Dermis microvascular lymphatic vessel endothelial cell (primary cell): Measurements from ENCODE around the gene NCBP1. TPM values are rescaled to one million over a fixed set of nuclear protein-coding genes. Genes with fewer than 3 reads are reported as not detected.
"Not testable (repeated sequence)": the region's sequence is repeated elsewhere in the genome, so short reads cannot be mapped to it uniquely, and the experiment has no call there.

Experiments used
- DNase-seq, 2 donors: peaks; one replicate each; pipeline versions ENCODE4 v3.0.0 to v3.0.0-alpha.2; 2010; ENCODE audit warnings: low read depth in 2 of 2
- total RNA-seq: library from RNA; depleted of rRNA; stranded (reverse); fragments of >200 nt; gene quantifications from 2 replicates; pipeline ENCODE4 v1.2.1, GENCODE V29; 2014

The NCBP1 gene
- total RNA-seq, 1 donor from 2014 or later: 29.1 TPM

DNA sequence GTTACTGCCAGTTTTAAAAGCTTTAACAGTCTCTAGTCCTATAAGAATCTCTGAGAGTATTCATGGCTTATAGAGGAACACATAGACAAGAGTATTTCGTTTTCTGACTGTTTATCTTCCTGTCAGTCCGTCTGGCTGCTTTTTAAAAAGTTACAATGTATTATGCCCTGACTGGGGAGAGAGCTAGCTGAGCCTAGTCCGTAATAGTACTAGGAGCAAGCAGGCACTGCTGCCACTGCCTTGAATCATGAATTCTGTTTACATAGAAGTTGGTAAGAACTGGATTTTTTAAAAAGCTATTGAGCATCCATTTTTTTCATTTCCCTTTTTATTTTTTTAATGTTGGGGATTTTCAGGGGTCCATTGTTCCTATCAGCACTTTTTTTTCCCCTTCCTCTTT, 37.0 kb downstream of the NCBP1 start:
- no peak for DNase-seq

DNA sequence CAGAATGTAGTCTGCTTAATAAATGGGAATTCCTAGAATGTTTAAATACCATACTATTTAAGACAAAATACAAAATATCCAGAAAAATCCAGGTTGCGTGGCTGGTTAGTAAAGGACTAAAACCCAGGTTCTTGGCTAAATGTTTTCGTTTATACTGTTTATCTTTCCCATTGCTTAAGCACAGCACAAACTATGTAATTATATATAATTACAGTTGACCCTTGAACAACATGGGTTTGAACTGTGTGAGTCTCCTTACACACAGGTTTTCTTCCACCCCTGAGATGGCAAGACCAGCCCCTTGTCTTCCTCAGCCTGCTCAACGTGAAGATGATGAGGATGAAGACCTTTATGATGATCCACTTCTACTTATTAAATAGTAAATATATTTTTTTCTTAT, 38.8 kb downstream of the NCBP1 start:
- no peak for DNase-seq

GRCh38 chr9:97673922-97674321, 40.3 kb downstream of the NCBP1 start:
- no peak for DNase-seq

GRCh38 chr9:97675655-97676054, 42.0 kb downstream of the NCBP1 start:
- no peak for DNase-seq

- DNase-seq: no peak
These were observed 48.6 kb downstream of the NCBP1 start for GRCh38 chr9:97682242-97682641.

DNA sequence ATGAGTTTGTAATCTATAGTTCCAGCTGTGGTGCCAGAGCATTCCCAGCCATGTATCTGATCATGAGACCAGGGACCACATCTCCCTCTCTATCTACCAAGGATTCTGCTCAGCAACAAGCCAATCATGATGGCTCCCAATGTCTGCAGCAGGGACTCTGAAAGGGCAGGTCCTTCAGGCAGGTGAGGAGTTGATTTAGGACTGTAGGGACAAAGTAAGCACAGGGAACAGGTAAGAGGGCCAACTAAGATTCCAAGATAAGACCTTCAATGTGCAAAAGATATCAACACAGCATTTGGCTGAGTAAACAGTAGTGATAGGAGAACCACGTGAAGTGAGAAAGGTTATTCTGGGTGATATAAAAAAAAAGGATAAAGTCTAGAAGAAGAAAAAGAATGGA, 55.0 kb downstream of the NCBP1 start:
- DNase-seq: no peak

GRCh38 chr9:97689401-97690180, 56.0 kb downstream of the NCBP1 start:
- DNase-seq: peak in 1 of 2 donors; percentile 64

DNA sequence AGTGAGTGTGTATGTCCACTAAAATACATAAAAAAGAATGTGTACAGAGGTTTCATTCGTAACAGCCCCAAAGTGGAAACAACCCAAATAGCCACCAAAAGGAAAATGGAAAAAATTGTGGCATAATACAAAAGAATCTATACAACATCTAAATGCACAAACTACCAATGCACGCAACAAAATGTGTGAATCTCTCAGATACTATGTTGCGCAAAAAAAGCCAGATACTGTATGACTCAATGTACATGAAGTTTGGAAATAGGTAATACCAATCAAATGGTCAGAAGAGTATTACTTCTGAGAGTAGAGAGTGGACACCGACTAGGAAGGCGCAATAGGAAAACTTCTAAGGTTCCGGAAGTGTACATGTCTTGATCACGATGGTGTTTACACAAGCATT, 61.1 kb downstream of the NCBP1 start:
- DNase-seq: no peak

GRCh38 chr9:97695390-97695789, 61.8 kb downstream of the NCBP1 start:
- no peak for DNase-seq

DNA sequence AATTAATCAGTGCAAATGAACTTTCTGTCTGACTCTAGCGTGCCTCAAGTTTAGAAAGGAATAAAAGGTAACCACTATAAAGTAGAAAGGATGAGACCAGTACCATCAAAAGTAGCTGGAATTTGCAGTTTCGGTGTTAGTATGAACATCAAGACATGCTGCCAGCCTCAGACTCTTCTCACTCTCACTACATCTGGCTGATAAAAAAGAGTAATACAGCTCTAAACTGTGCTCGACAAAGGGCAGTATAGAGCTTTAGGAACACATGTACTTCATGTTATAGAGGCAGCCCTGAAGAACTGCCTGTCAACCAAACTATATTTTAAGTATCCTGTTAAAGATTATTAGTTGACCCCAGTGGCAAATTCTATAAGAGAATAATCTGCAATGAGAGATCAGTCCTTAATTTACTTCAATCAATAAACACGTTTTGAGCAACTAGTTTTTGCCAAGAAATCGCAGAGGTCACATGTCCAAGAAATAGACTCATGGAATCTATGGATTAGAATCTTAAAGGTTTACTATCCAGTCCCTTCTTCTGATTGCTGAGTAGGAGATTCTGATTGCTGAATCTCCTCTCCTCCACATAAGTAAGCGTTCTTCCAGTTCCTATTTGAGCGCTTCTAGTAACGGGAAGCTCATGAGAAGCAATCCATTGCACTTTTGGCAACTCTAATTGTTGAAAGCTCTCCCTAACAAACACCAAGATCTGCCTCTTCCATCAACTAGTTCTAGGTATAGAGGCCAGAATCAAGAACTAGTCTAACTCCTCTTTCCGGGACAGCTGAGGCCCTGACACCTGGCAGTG, 62.6 kb downstream of the NCBP1 start:
- DNase-seq: peak in 1 of 2 donors; percentile 7

DNA sequence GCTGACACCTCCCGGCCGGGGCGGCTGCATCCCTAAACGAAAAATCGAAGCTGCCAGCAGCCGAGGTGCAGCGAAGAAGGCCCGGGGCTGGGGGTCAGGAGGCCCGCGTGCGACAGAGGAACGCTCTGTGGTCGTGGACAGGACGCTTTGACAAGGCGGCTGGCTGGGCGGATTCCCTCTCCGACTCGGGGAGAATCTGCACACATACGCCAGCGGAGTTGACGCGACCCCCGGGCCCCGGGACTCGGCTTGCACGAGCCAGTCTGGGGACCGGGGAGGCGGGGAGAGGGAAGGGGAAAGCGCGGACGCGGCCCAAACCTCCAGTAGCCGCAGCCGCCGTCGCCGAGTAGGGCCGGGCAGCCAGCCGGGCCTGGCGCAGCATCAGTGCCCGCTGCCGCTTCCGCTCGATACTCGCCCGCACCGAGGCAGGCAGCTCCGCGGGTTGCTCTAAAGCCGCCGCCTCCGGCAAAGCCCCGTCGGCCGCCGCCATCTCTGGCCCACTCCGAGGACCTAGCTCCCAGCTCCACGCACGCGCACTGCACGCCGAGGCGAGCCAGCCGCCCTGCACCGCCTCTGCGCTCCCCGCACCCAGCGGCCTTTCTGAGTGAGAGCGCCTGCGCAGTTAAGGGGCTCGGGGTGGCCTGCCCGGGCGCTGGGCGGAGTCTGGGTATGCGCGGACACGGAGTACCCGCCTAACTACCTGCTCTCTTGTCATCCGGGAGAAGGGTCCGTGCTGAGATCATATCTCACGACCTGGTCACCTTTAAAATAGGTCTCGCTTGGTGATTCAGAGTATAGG, 63.4 kb downstream of the NCBP1 start, which contains the start of gene XPA:
XPA (minus strand) TSS at position 538 of the 799 bp plus-strand sequence; CDS start at position 490, 48 bp downstream.
- peak; percentile 83 to 95 for DNase-seq

- no peak for DNase-seq
These were observed 64.2 kb downstream of the NCBP1 start for GRCh38 chr9:97697837-97698236.

DNA sequence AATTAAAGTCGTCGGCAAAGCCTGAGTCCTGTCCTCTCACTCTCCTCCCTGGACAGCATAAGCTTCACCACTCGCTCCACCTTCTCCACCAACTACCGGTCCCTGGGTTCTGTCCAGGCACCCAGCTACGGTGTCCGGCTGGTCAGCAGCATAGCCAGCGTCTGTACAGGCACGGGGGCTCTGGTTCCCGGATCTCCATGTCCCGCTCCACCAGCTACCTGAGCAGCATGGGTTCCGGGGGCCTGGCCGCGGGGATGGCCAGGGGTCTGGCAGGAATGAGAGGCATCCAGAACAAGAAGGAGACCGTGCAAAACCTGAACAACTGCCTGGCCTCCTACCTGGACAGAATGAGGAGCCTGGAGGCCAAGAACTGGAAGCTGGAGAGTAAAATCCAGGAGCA, 65.2 kb downstream of the NCBP1 start:
- no peak for DNase-seq

DNA sequence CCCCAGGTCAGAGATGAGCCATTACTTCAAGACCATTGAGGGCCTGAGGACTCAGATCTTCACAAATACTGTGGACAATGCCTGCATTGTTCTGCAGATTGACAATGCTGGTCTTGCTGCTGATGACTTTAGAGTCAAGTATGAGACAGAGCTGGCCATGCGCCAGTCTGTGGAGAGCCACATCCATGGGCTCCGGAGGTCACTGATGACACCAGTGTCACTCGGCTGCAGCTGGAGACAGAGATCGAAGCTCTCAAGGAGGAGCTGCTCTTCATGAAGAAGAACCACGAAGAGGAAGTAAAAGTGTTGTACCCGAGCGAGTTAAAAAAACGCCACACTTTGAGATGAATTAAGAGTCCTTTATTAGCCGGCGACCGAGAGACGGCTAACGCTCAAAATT, 65.7 kb downstream of the NCBP1 start:
- DNase-seq: not testable (repeated sequence)

- not testable (repeated sequence) for DNase-seq
These were observed 66.2 kb downstream of the NCBP1 start for GRCh38 chr9:97699824-97700223.

GRCh38 chr9:97703437-97704344, 70.1 kb downstream of the NCBP1 start:
- peak in 1 of 2 donors; percentile 75 for DNase-seq

DNA sequence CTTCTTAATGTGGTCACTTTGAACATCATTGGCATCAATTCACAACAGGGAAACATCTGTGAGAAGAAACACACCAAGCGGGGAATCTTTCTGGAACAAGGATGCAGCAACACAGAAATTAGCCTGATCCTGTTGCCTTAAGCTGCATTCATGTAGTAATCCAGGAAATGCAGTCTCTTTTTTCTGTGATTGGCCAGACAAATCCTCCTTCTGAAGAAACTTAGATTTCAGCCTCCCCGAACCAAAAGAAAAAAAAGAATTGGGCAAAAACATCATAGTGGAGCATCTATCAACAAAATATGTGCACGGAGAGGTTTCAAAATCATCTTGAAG, 70.7 kb downstream of the NCBP1 start:
- DNase-seq: no peak

DNA sequence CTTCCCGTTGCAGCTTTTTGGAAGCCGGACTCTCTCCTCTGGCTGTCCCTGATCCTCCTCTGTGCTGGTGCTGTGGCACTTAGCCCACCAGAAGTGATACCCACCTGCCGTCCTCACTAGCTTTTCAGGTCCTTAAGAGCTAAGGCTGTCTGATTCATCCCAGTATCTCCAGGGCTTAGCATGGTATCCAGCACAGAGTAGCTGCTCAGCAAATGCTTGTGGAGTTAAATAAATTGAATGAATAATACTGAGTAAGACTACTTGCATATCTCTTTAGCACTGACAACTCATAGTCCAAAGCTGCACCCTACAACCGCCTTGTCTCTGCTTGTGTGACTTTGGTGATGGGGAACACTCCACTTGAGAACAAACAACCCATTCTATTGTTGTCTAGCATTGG, 71.2 kb downstream of the NCBP1 start:
- no peak for DNase-seq

DNA sequence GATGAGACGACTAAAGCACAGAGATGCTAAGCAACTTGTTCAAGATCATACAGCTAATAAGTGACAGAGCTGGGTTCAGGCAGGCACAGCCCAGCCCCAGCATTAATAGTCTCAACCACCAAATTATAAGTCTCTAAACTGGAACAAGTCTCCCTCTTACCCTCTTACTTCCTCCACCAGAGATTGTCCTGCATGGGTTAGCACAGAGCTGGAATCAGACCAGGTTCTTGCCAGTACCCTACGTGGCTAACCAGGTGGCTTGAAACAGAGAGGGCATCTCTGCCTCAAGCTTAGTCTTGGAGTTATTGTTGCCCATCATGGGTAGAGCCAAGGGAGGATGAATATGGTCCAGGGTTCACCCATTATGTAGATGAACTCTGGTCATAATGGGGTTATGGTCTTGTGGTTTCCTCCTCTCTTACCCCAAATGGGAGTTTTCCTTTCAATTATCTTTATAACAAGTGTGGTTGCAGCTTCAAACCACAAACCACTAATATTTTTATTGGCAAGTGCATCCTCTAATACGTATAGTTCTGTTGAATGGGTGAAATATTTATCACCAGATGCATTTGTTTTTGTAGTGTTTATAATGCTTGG, 71.8 kb downstream of the NCBP1 start:
- DNase-seq: no peak

- DNase-seq: no peak
These were observed 72.6 kb downstream of the NCBP1 start for GRCh38 chr9:97706246-97706645.
